GM19455 (cell line): ENCODE results near the gene NRXN3.

ENCODE experiments used
- ATAC-seq: cut with Tn5 transposase; IDR thresholded peaks from one replicate; pipeline ENCODE4 v1.9.1; 2021; ENCODE audit not compliant: unreplicated experiment

NRXN3 gene

GRCh38 chr14:79180656-79181055 lies 1010.5 kb downstream of the NRXN3 start:
- no peak for ATAC-seq

GRCh38 chr14:79186523-79186922 lies 1016.4 kb downstream of the NRXN3 start:
- ATAC-seq = no peak

- no peak for ATAC-seq
Measured at GRCh38 chr14:79193689-79194477, 1023.7 kb downstream of the NRXN3 start.

GRCh38 chr14:79196216-79196615 lies 1026.0 kb downstream of the NRXN3 start:
- ATAC-seq = no peak

GRCh38 chr14:79197516-79197915 lies 1027.3 kb downstream of the NRXN3 start:
- no peak for ATAC-seq

GRCh38 chr14:79199217-79199616 lies 1029.0 kb downstream of the NRXN3 start:
- ATAC-seq = no peak

GRCh38 chr14:79201564-79202207 lies 1031.5 kb downstream of the NRXN3 start:
- ATAC-seq = no peak

GRCh38 chr14:79204591-79204990 lies 1034.4 kb downstream of the NRXN3 start:
- ATAC-seq = no peak

- ATAC-seq = no peak
Measured at GRCh38 chr14:79209418-79209817, 1039.2 kb downstream of the NRXN3 start.

GRCh38 chr14:79225815-79226214 lies 1055.6 kb downstream of the NRXN3 start:
- ATAC-seq = no peak

- no peak for ATAC-seq
Measured at GRCh38 chr14:79229383-79229909, 1059.3 kb downstream of the NRXN3 start.

GRCh38 chr14:79242666-79243065 lies 1072.5 kb downstream of the NRXN3 start:
- ATAC-seq = no peak

- ATAC-seq = no peak
Measured at GRCh38 chr14:79246173-79246572, 1076.0 kb downstream of the NRXN3 start.

- ATAC-seq = no peak
Measured at GRCh38 chr14:79248126-79248525, 1078.0 kb downstream of the NRXN3 start.

- ATAC-seq = no peak
Measured at GRCh38 chr14:79248771-79249170, 1078.6 kb downstream of the NRXN3 start.

GRCh38 chr14:79251278-79251677 lies 1081.1 kb downstream of the NRXN3 start:
- no peak for ATAC-seq

GRCh38 chr14:79253576-79253975 lies 1083.4 kb downstream of the NRXN3 start:
- ATAC-seq = no peak

GRCh38 chr14:79254069-79254775 lies 1084.0 kb downstream of the NRXN3 start:
- no peak for ATAC-seq

GRCh38 chr14:79256380-79256779 lies 1086.2 kb downstream of the NRXN3 start:
- no peak for ATAC-seq

- ATAC-seq = no peak
Measured at GRCh38 chr14:79260406-79260805, 1090.2 kb downstream of the NRXN3 start.

GRCh38 chr14:79265366-79265946 lies 1095.3 kb downstream of the NRXN3 start:
- ATAC-seq = no peak
